HG03558 (cell line): ENCODE measurements around the gene CHAF1B.
"Not testable (repeated sequence)": the region's sequence is repeated elsewhere in the genome, so short reads cannot be mapped to it uniquely, and the experiment has no call there.

ENCODE experiments used
- ATAC-seq: cut with Tn5 transposase; IDR thresholded peaks from one replicate; pipeline ENCODE4 v1.9.1; 2021; ENCODE audit warnings: moderate number of reproducible peaks; ENCODE audit not compliant: unreplicated experiment; ENCODE audit errors: extremely low read depth

Gene CHAF1B

GRCh38 chr21:36385233-36386030 is at the start of gene CHAF1B:
TSS of gene CHAF1B (plus strand) at chr21:36385392. CDS start at chr21:36386137, 745 bp downstream.
- no peak for ATAC-seq

- no peak for ATAC-seq
Observed at GRCh38 chr21:36337099-36337509, 48.1 kb upstream of the CHAF1B start.

GRCh38 chr21:36338975-36339374 is 46.2 kb upstream of the CHAF1B start:
- ATAC-seq, result no peak

DNA sequence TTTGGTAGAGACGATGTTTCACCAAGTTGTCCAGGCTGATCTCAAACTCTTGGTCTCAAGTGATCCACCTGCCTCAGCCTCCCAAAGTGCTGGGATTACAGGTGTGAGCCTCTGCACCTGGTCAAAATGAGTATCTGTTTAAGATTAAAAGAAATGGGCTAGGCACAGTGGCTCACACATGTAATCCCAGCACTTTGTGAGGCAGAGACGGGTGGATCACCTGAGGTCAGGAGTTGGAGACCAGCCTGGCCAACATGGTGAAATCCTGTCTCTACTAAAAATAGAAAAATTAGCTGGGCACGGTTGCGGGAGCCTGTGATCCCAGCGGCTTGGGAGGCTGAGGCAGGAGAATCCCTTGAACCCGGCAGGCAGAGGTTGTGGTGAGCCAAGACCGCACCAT is 42.6 kb upstream of the CHAF1B start:
- not testable (repeated sequence) for ATAC-seq

DNA sequence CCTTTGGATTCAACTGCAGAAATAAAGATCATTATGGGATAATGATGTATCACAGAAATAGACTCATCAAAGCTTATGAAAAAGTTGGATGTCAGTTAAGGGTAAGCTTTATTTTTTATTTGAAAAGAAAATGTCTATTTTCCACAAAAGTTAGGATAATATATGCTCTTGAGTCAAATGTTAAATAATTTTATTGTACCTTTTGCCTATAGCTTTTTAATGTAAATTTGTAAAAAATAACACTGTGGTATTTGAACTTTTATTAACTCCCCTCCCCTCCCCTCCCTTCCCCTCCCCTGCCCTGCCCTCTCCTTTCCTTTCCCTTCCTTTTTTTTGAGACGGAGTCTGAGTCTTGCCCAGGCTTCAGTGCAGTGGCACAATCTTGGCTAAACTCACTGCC is 40.3 kb upstream of the CHAF1B start:
- no peak for ATAC-seq

DNA sequence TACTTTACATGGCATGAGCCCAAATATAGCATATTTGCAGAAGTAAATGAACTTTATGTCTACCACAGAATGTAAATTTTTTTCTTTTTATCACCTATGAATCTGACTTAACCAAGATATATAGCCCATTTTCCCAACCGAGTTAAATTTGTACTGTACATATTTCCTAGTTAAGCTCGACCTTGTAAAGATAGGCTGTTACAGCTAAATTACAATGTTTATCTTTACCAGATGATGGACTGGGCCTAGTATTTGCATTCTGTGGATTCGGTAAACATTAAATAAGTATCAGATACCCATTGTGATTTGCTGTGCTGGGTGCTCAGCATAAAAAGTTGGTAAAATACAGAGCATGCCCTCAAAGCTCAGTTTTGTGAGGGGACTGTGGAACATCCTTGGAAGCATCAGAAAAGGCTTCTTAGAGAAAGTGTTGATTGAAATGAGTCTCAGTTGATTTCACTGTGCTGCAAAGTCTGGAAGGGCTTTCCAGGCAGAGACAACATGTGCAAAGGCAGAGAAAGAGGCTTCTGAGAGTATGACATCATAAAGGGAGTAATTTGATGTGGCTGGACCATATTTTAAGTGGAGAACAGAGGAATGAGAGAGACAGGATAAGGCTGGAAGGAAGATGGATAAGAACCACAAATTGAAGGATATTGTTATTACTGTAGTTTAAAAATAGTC is 37.8 kb upstream of the CHAF1B start:
- no peak for ATAC-seq

DNA sequence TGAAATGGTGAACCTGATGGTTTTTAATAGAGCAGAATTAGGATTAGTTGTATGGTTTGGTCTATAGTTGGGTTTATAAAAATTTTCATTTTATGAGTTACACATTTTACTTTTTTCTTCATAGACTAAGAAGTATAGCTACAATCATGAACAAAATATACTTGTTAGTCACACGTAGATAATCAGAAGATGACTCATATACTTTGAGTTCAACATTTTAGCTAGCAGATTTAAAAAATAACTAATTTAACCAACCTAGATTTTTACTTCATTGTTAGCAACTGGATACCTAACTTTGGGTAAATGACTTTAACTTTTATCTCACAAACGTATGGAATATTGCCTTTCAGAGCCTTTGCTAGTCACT is 37.2 kb upstream of the CHAF1B start:
- no peak for ATAC-seq

DNA sequence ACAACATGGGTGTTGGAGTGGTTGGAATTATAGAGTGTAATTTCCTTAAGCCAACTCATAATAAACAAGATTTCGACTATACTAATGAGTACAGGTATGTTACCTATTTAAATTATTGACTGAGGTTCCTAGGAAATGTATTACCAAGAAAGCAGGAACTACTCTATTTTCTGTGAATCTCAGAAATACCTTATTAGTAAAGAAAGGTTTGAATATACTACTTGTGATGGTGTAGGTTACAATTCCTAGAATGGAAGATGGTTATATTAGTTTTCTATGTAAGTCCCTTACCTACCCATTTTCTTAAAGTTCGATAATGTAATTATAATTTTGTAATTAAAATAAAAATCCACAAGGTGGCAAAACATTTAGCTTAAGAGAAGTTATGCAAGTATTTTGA is 35.9 kb upstream of the CHAF1B start:
- no peak for ATAC-seq

DNA sequence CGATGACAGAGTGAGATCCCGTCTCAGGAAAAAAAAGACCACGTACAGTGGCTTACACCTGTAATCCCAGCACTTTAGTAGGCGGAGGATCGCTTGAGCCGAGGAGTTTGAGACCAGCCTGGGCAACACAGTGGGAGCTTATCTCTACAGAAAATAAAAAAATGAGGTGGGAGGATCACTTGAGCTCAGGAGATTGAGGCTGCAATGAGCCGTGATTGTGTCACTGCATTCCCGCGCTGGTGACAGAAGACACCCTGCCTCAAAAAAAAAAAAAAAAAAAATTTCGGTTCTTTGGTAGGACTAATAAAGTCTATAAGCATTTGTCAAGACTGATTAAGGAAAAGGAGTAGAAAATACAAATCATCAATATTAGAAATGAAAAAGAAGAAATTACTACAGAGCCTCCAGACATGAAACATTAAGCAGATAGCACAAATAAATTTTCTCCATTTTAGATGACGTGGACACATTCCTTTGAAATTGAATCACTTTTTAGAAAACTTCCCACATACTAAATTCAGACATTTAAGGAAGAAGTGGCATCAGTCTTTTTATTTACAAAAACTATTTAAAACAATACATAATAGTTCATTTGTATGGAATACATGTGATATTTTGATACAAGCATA is 34.8 kb upstream of the CHAF1B start:
- ATAC-seq, result no peak

DNA sequence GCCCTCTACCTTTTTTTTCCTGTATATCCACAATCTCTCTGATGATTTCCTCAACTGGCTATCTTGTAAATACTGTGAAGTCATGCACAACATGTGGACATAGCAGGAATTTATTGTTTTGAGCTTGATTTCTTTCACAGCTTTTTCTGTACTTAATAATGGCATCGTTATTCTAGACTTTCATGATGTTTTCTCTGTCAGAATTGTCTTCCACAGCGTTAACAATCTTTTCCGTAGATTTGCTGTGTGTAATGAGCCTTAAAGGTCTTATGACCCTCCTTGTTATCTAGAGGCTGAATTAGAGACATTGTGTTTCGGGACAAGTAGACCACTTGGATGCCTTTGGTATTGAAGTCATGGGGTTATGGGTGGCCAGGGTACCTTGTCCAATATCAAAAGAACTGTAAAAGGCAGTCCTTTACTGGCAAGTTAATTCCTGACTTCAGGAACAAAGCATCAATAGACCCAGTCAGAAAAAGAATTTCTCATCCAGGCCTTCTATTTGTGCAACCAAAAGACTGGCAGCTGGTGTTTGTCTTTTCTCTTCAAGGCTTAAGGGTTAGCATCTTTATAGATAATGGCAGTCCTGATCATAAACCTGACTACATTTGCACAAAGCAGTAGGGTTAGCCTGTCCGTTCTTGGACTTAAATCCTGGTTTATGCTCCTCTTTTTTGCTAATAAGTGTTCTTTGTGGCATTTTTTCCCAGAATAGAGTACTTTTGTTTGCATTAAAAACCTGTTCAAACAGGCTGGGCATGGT is 30.1 kb upstream of the CHAF1B start:
- ATAC-seq, result no peak

GRCh38 chr21:36355868-36356267 is 29.3 kb upstream of the CHAF1B start:
- no peak for ATAC-seq

- no peak for ATAC-seq
Observed at GRCh38 chr21:36359185-36359584, 26.0 kb upstream of the CHAF1B start.

- ATAC-seq, result no peak
Observed at GRCh38 chr21:36369064-36369685, 16.0 kb upstream of the CHAF1B start.

- no peak for ATAC-seq
Observed at GRCh38 chr21:36375994-36376393, 9.2 kb upstream of the CHAF1B start.

DNA sequence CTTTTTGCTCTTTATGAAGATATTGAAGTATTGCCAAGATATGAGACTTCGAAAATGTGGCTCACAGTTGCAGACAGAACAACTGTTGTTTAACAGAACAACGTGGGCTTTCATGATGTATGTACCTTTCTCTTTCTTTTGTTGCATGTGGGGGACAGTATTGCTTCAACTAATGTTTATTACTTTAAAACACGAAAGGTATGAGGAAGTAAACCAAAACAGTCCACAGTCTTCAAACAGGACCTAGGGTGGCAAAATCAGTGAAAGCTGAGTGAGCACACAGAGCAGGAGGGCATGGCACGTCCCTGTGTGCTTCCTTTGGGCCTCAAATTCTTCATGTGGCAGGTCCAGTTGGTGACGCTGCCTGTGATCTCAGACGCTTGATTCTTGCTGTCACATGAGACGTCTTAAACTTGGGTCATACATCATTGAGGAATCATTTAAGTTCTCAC is 7.8 kb upstream of the CHAF1B start:
- no peak for ATAC-seq

DNA sequence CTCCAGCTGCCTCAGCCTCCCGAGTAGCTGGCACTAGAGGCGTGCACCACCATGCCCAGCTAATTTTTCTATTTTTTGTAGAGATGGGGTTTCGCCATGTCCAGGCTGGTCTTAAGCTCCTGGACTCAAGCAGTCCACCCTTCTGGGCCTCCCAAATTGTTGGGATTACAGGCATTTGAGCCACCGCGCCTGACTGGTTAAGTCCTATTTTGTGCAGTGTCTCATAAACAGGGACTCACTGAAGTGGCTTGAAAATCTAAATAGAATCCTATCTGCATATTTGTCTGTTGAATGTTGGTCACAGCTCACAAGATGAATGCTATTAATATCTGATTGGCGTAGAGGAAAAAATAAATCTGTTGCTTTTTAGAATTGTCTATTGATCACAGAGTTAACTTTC is 5.9 kb upstream of the CHAF1B start:
- no peak for ATAC-seq

- ATAC-seq, result no peak
Observed at GRCh38 chr21:36381841-36382589, 3.2 kb upstream of the CHAF1B start.

- ATAC-seq, result not testable (repeated sequence)
Observed at GRCh38 chr21:36382722-36383121, 2.5 kb upstream of the CHAF1B start.

DNA sequence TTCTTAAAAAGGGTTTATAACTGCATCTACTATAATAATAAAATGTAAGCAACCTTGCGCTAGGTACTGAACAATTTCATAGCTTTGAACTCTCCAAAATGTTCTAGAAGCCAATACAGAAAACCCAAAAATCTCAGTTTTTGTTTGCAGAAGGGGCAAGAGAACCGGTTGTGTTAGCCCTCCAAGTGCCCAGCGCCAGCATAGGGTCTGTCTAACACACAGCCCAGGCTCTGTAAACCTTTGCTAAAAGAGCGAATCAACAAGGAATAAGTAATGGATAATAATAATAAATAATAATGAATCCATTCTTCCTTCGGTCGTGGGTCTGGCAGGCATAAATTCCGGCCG is 333 bp upstream of the CHAF1B start:
- no peak for ATAC-seq
